B cell (primary cell): Measurements from ENCODE around the gene FN3K. TPM values are rescaled to one million over a fixed set of nuclear protein-coding genes. Genes with fewer than 3 reads are reported as not detected.

Source experiments
- ATAC-seq: fragments of 200-7000 bp; cut with Tn5 transposase; one replicate; pipeline ENCODE4 v1.10.0; 2021; ENCODE audit warnings: low read depth, mild to moderate bottlenecking, moderate number of reproducible peaks, moderate library complexity
- CTCF ChIA-PET: fragments of 350-600 bp; sonication (Branson Sonifier 250); formaldehyde crosslinking; loops from one replicate; lab custom pipeline; 2021; ENCODE audit warnings: antibody characterized with exemption, inconsistent platforms; lab: Charles Lee
- POLR2A ChIA-PET: fragments of 350-600 bp; sonication (Branson Sonifier 250); formaldehyde crosslinking; loops from one replicate; lab custom pipeline; 2021; ENCODE audit warnings: antibody characterized with exemption; lab: Charles Lee
- DNase-seq: peaks from one replicate; pipeline ENCODE4 v3.0.0; 2013
- H2AFZ ChIP-seq: 2 replicates; pipeline ENCODE4 v1.6.1; 2012; ENCODE audit warnings: mild to moderate bottlenecking, low read depth, low read length; ENCODE audit not compliant: insufficient read depth, poor library complexity, severe bottlenecking
- H3K27ac ChIP-seq, 2 donors: 1 replicate in 1 of 2; 2 replicates in 1 of 2; pipeline ENCODE4 v1.5.1; 2012 to 2013; ENCODE audit warnings: low read length in 2 of 2, mild to moderate bottlenecking in 2 of 2, moderate library complexity in 1 of 2
- H3K27me3 ChIP-seq, 4 experiments: fragments of 200-600 bp in 1 of 4; sonication (generic) in 1 of 4; replicated peaks in 1 of 4; 1 replicate in 2 of 4; 2 replicates in 2 of 4; pipeline versions ENCODE4 v1.6.1 to v1.7.0; 2013 to 2016; ENCODE audit warnings: low read length in 3 of 4, mild to moderate bottlenecking in 2 of 4, mixed read lengths in 1 of 4, moderate library complexity in 1 of 4; ENCODE audit not compliant: insufficient read depth in 4 of 4, control insufficient read depth in 3 of 4; ENCODE audit errors: control extremely low read depth in 1 of 4
- H3K36me3 ChIP-seq, 2 experiments: replicated peaks in 1 of 2; 1 replicate in 1 of 2; 2 replicates in 1 of 2; pipeline versions ENCODE4 v1.6.1 to v1.7.1; 2013; ENCODE audit warnings: low read length in 1 of 2; ENCODE audit not compliant: insufficient read depth in 2 of 2, control insufficient read depth in 1 of 2; ENCODE audit errors: control extremely low read depth in 1 of 2, extremely low read depth in 1 of 2
- H3K4me1 ChIP-seq, 2 donors: fragments of 200-600 bp in 1 of 2; sonication (generic) in 1 of 2; 1 replicate in 1 of 2; 2 replicates in 1 of 2; pipeline versions ENCODE4 v1.5.1 to v1.6.1; 2013 to 2017; ENCODE audit warnings: low read length in 2 of 2; ENCODE audit not compliant: control insufficient read depth in 2 of 2, insufficient read depth in 2 of 2
- H3K4me2 ChIP-seq: replicated peaks from 2 replicates; pipeline ENCODE3; 2012; ENCODE audit warnings: mild to moderate bottlenecking, low read depth, low read length; ENCODE audit not compliant: poor library complexity, severe bottlenecking
- H3K4me3 ChIP-seq, 5 experiments: fragments of 200-600 bp in 1 of 5; sonication (generic) in 1 of 5; 1 replicate in 3 of 5; 2 replicates in 2 of 5; pipeline versions ENCODE4 v1.5.1 to v1.7.0; 2011 to 2016; ENCODE audit warnings: low read length in 4 of 5, mild to moderate bottlenecking in 4 of 5, low read depth in 2 of 5, control low read depth in 1 of 5, moderate library complexity in 1 of 5; ENCODE audit not compliant: insufficient read depth in 1 of 5; ENCODE audit errors: control extremely low read depth in 1 of 5, extremely low read depth in 1 of 5
- H3K79me2 ChIP-seq: fragments of 200-600 bp; sonication (generic); one replicate; pipeline ENCODE4 v1.6.0; 2016; ENCODE audit warnings: low read length; ENCODE audit not compliant: control insufficient read depth, insufficient read depth
- H3K9ac ChIP-seq: fragments of 200-600 bp; sonication (generic); 2 replicates; pipeline ENCODE4 v1.6.1; 2017; ENCODE audit warnings: mild to moderate bottlenecking, low read length, moderate library complexity
- H3K9me3 ChIP-seq, 3 donors: one replicate each; pipeline versions ENCODE4 v1.6.1 to v1.7.1; 2013; ENCODE audit warnings: low read length in 2 of 3; ENCODE audit not compliant: control insufficient read depth in 2 of 3, insufficient read depth in 1 of 3; ENCODE audit errors: control extremely low read depth in 1 of 3
- H4K20me1 ChIP-seq: 2 replicates; pipeline ENCODE4 v1.6.0; 2012; ENCODE audit warnings: mild to moderate bottlenecking, low read length; ENCODE audit not compliant: insufficient read depth, control insufficient read depth, poor library complexity, severe bottlenecking
- H3K27ac Mint-ChIP-seq: one replicate; pipeline ENCODE4 v1.8.0; 2021; ENCODE audit warnings: mixed read lengths
- H3K27me3 Mint-ChIP-seq: one replicate; pipeline ENCODE4 v1.8.0; 2021; ENCODE audit warnings: mixed read lengths
- H3K4me1 Mint-ChIP-seq: one replicate; pipeline ENCODE4 v1.8.0; 2021; ENCODE audit warnings: mixed read lengths
- H3K4me3 Mint-ChIP-seq: one replicate; pipeline ENCODE4 v1.8.0; 2021; ENCODE audit warnings: mixed read lengths
- H3K9me3 Mint-ChIP-seq: one replicate; pipeline ENCODE4 v1.8.0; 2022; ENCODE audit warnings: mixed read lengths; ENCODE audit not compliant: insufficient read depth
- CTCF ChIP-seq: fragments of 200-600 bp; IDR thresholded peaks from one replicate; pipeline ENCODE4 v1.8.0; 2022; ENCODE audit warnings: antibody characterized with exemption, mild to moderate bottlenecking
- EZH2 ChIP-seq: IDR thresholded peaks from 2 replicates; pipeline ENCODE4 v1.6.1; 2012; ENCODE audit warnings: borderline replicate concordance, low read depth, mild to moderate bottlenecking, moderate library complexity, low read length; ENCODE audit not compliant: insufficient read depth, poor library complexity, severe bottlenecking
- WGBS: methylation state at CpG from one replicate; pipeline ENCODE4 v1.1.5; 2013; ENCODE audit warnings: missing lambda C conversion rate; ENCODE audit not compliant: insufficient coverage; 5-methylcytosine and 5-hydroxymethylcytosine counted together
- intact Hi-C: fragments of 100-400 bp; cut with micrococcal nuclease; formaldehyde crosslinking; loops from one replicate; pipeline ENCODE4 v1.10.0; 2022
- polyA plus RNA-seq: library from polyadenylated mRNA; depleted of rRNA; stranded (reverse); fragments of >200 nt; gene quantifications from 2 replicates; pipeline ENCODE4 v1.2.3, GENCODE V29; 2012
- total RNA-seq, 2 donors: library from RNA; stranded (reverse); fragments of 120-200 nt in 1 of 2; gene quantifications; 1 replicate in 1 of 2; 2 replicates in 1 of 2; pipeline versions ENCODE4 v1.2.3 to v1.2.4, GENCODE V29; 2013 to 2022

Gene FN3K
- total and polyA plus RNA-seq, 2 donors (not counting 1 experiment from before 2014, with no cell fraction given) = 1.1 to 2.6 TPM

- Histone ChIP-seq H3K27me3 (peaks cover 0 to 11% (median 3%) of the 10 kb centered on the region in 4 experiments), H3K4me3 (peak overlapping the region in 4 of 5 experiments; percentile 20 to 70 (median 59)), H3K9me3 (peaks cover 0 to 28% (median 7%) of the 10 kb centered on the region in 3 donors), H3K4me2 (peak overlapping the region; percentile 95), H3K36me3 (no peaks in the 10 kb centered on the region), H4K20me1 (peaks cover 5% of the 10 kb centered on the region), H3K27ac (no peak overlapping the region), H3K4me1 (peaks cover 8 to 16% of the 10 kb centered on the region in 2 donors), H2AFZ (peak overlapping the region; percentile 68), H3K79me2 (peaks cover 3% of the 10 kb centered on the region), H3K9ac (peak overlapping the region; percentile 62)
- WGBS = under 1% methylated on average over 32 of the region's 32 CpGs
- Mint-ChIP-seq H3K4me1 (peaks cover 10% of the 10 kb centered on the region), H3K9me3 (peaks cover 6% of the 10 kb centered on the region), H3K4me3 (peak overlapping the region; percentile 96), H3K27ac (no peak overlapping the region), H3K27me3 (peaks cover 4% of the 10 kb centered on the region)
- no peak for ATAC-seq
- POLR2A ChIA-PET = interaction anchor here (1.1 kb wide), 1 partner anchor 19 kb away, joined by 4 read pairs; the partner anchor contains the start of gene FN3KRP
- CTCF ChIA-PET = interaction anchor here (0.9 kb wide), 1 partner anchor 10 kb away, joined by 3 read pairs; no protein-coding TSS in a partner anchor
- peak; percentile 43 for DNase-seq
- no peak for TF ChIP-seq CTCF
- TF ChIP-seq EZH2 = no peak
- intact Hi-C loops = loop anchor here (1.0 kb wide), 2 partner anchors 19 to 54 kb away; partner anchors contain the start of gene FN3KRP
Observed at GRCh38 chr17:82697808-82698064, 37.7 kb upstream of the FN3K start.
